SK-N-SH treated with all-trans-retinoic acid at 6 μM for 48 hours (cell line): Measurements from ENCODE around the gene RAB8A.

ENCODE experiments used
- BACH2 ChIP-seq: fragments of 250-450 bp; sonication (Bioruptor Pico); IDR thresholded peaks from 2 replicates; pipeline ENCODE4 v1.9.0; 2021; ENCODE audit warnings: mild to moderate bottlenecking, borderline replicate concordance
- CSDC2 ChIP-seq: fragments of 250-450 bp; sonication (Bioruptor Pico); IDR thresholded peaks from 2 replicates; pipeline ENCODE4 v1.5.0; 2020; ENCODE audit warnings: mild to moderate bottlenecking, moderate library complexity
- RARB ChIP-seq: fragments of 250-450 bp; sonication (Bioruptor Pico); IDR thresholded peaks from 2 replicates; pipeline ENCODE4 v1.8.0; 2021; ENCODE audit warnings: mild to moderate bottlenecking, moderate library complexity
- ZFP30 ChIP-seq: fragments of 450-650 bp; formaldehyde crosslinking; IDR thresholded peaks from 2 replicates; pipeline ENCODE4 v1.5.0; 2022; ENCODE audit warnings: mild to moderate bottlenecking, moderate library complexity
- TF ChIP-seq, protein P1 (sequence below): fragments of 250-450 bp; sonication (Bioruptor Pico); IDR thresholded peaks from 2 replicates; pipeline ENCODE4 v1.5.1; 2021; ENCODE audit warnings: mild to moderate bottlenecking, moderate library complexity

DNA sequence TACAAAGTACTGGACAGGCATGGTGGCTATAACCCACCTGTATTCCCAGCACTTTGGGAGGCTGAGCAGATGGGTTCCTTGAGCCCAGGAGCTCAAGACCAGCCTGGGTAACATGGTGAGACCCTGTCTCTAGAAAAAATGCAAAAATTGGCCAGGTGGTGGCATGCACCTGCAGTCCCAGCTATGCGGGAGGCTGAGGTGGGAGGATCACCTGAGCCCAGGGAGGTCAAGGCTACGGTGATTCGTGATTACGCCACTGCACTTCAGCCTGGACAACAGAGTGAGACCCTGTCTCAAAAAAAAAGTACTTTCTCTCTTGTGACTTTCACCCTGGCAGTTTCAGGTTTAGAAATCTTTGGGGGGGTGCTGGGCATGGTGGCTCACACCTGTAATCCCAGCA is 11.2 kb upstream of the RAB8A start:
- no peak for TF ChIP-seq ZFP30 (CRISPR knock-in tag)
- TF ChIP-seq BACH2 = no peak
- no peak for TF ChIP-seq RARB (CRISPR knock-in tag)
- TF ChIP-seq, protein P1, sequence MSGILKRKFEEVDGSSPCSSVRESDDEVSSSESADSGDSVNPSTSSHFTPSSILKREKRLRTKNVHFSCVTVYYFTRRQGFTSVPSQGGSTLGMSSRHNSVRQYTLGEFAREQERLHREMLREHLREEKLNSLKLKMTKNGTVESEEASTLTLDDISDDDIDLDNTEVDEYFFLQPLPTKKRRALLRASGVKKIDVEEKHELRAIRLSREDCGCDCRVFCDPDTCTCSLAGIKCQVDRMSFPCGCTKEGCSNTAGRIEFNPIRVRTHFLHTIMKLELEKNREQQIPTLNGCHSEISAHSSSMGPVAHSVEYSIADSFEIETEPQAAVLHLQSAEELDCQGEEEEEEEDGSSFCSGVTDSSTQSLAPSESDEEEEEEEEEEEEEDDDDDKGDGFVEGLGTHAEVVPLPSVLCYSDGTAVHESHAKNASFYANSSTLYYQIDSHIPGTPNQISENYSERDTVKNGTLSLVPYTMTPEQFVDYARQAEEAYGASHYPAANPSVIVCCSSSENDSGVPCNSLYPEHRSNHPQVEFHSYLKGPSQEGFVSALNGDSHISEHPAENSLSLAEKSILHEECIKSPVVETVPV (CRISPR knock-in tag) = no peak
- no peak for TF ChIP-seq CSDC2 (CRISPR knock-in tag)
